HG02970 (cell line): ENCODE data around the gene ARHGAP28.
"Not testable (repeated sequence)": the region's sequence is repeated elsewhere in the genome, so short reads cannot be mapped to it uniquely, and the experiment has no call there.

Source experiments
- ATAC-seq: cut with Tn5 transposase; IDR thresholded peaks from one replicate; pipeline ENCODE4 v1.9.1; 2021; ENCODE audit warnings: mild to moderate bottlenecking, moderate library complexity, moderate number of reproducible peaks; ENCODE audit not compliant: unreplicated experiment, low FRiP score

ARHGAP28 gene

DNA sequence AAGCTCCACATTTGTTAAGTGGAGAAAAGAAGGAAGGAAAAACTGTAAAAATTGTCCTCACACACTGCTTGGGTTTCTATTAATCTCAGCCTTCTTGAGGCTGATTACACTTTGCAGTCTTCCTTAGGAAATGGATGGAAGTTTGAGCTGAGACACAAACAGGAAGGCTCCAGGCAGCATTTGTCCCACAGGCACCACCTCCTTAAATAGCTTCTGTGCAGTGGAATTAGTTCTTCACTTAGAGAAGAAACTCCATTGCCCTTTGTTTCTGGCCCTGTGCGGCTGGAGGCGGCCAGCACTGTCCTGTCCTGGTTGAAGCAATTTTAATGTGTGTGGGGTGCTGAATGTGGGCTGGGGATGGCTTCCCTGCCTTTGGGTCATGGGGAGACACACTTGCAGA is 44.3 kb downstream of the ARHGAP28 start:
- ATAC-seq: no peak

- no peak for ATAC-seq
Observed at GRCh38 chr18:6775237-6775636, 45.7 kb downstream of the ARHGAP28 start.

- ATAC-seq: no peak
Observed at GRCh38 chr18:6775702-6776101, 46.2 kb downstream of the ARHGAP28 start.

- no peak for ATAC-seq
Observed at GRCh38 chr18:6776188-6776587, 46.7 kb downstream of the ARHGAP28 start.

GRCh38 chr18:6777509-6777908 is 48.0 kb downstream of the ARHGAP28 start:
- no peak for ATAC-seq

DNA sequence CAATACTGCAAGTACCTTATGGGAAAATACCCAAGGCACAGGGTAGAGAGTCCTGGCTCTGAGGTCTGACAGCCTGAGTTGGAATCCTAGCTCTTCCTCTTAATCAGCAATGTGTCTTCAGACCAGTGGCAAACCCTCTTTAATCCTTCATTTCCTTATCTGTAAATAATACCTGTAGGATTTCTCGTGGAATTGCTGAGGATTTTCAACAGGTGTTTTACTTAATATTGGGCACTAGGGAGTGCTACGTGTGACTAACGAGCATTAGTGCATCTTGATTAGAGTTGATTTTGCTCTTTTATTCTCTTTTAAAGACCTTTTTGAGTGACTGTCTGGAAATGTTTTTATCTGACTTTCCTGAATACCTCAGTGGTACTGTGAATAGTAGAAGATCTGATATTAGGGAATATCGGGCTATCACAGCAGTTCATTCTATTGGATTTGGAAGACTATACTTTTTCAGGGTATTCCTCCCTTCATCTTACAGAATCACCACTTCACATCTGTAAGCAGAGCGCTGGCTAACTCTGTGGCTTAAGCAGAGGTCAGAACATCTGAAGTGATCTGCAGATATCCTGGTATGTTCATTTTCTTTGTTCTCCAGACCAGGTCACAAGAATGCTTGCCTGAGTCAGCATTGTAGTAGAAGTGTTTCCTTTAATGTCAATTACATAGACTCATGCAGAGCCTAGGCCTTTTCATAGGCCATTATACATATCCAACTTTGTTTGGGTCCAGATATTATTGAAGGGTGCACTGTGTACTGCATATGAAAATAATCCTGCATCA is 49.1 kb downstream of the ARHGAP28 start:
- ATAC-seq: no peak

GRCh38 chr18:6781142-6781714 is 51.7 kb downstream of the ARHGAP28 start:
- ATAC-seq: no peak

DNA sequence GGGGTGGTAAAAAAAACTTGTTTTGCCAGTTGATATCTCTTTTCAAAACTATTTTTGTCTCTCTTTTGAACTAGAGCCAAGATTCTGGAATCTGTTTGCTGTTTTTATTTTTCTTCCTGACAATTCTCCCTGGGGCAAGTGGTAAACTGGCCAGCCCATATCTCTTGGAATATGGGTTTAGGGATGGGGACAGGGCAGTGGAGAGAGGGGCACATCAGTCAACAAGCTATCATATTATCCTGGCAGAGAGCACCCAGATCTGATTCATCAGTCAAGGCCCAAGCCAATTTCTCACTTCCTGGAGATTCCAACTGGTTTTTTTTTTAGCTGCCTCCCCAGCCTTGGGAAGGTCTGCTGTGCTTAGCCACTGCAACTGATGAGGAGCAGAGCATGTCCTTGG is 52.3 kb downstream of the ARHGAP28 start:
- ATAC-seq: no peak

GRCh38 chr18:6782861-6783260 is 53.3 kb downstream of the ARHGAP28 start:
- ATAC-seq: no peak

DNA sequence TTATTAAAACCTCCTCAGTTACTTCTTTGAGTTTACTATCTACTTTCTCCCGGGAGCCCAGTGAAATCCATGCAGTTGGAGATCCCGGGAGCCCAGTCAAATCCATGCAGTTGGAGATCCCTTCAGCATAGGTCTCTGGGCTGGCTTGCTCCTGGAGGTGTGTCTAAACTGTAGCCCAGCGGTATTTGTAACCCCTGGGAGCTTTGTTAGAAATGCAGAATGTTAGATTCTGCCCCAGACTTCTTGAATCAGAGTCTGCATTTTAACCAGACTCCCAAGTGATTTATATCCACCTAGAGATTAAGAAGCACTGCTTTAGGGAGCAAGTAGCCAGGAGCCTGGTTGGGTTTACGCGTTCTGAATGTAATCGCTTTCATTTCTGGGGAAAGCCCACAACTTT is 54.5 kb downstream of the ARHGAP28 start:
- no peak for ATAC-seq

- ATAC-seq: no peak
Observed at GRCh38 chr18:6785001-6785400, 55.5 kb downstream of the ARHGAP28 start.

DNA sequence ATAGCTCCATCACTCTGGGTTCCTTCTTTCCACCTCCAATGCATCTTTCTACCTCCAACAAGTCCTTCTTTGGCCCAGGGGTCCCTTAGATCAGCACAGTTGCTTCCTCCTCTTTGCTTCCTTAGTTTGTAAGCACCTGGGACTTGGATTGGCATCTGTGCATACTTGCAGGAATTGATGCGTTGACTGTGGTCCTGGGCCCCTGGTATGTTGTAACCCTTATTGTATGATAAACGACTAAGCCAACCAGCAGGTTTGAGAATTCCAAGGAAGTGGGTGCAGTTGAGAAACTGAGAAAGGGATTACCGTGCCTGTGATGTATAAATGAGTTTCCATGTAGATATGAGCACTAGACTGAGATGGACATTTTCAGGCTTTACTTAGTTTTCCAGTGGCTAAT is 55.9 kb downstream of the ARHGAP28 start:
- no peak for ATAC-seq

- ATAC-seq: no peak
Observed at GRCh38 chr18:6792391-6792790, 62.9 kb downstream of the ARHGAP28 start.

GRCh38 chr18:6793455-6793854 is 63.9 kb downstream of the ARHGAP28 start:
- ATAC-seq: no peak

DNA sequence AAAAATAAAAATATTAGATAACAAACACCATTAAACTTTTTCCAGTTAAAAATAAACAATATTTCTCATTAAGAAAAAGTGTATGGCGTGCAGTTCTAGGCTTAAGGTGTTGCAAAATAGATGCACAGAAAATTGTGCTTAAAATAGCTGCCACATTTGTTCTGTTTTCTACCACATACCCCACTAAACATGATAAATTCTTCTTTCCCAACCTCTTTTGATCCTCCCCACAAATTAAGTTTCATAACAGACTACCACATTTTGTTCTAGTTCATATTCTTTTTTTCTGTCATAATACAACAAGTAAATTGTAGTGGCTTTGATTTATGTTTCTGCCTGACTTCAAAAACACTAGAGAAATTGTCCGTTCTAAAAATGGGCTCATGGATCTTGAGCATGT is 64.5 kb downstream of the ARHGAP28 start:
- no peak for ATAC-seq

- ATAC-seq: no peak
Observed at GRCh38 chr18:6795307-6795706, 65.8 kb downstream of the ARHGAP28 start.

- no peak for ATAC-seq
Observed at GRCh38 chr18:6796511-6796910, 67.0 kb downstream of the ARHGAP28 start.

GRCh38 chr18:6797171-6797570 is 67.7 kb downstream of the ARHGAP28 start:
- no peak for ATAC-seq

- ATAC-seq: no peak
Observed at GRCh38 chr18:6798896-6799295, 69.4 kb downstream of the ARHGAP28 start.

- ATAC-seq: not testable (repeated sequence)
Observed at GRCh38 chr18:6800309-6800708, 70.8 kb downstream of the ARHGAP28 start.

DNA sequence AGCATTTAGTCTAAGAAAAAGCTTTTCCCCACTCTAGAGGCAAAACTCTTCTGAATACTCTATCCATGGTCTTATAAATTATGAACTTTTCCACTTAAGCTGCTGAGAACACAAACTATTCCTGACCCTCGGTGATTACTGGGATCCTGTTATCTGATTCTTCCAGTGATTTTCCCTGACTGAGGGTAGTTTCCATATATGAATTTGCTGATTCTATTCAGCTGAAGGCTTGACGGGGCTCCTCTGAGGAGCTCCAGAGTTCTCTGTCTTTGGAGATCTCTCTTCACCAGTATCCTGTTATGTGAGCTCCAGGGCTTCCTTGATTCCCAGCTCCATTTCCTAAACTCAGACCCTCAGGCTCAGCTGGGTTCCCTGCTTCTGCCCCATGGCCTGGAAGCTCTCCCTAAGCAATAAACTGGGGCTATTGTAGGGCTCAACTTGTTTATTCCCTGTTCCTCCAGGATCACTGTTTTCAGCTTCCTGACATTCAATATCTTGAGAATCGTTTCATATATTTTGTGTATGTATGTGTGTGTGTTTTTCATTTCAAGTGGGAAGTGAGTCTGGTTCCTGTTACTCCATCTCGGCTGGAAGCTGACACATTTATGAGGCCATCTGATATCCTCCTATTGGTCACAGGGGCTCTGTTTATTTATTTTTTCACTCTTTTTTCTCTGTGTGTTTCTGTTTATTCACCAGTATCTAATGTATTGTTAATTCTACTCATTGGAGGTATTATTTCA is 78.2 kb downstream of the ARHGAP28 start:
- ATAC-seq: no peak

GRCh38 chr18:6810191-6810590 is 80.7 kb downstream of the ARHGAP28 start:
- no peak for ATAC-seq
